Measurements from ENCODE around the gene CHST9. TPM values are rescaled to one million over a fixed set of nuclear protein-coding genes. Genes with fewer than 3 reads are reported as not detected.
"Not testable (repeated sequence)": the region's sequence is repeated elsewhere in the genome, so short reads cannot be mapped to it uniquely, and the experiment has no call there.

CHST9 gene
- total RNA-seq, 1 donor from 2014 or later, result 44.3 TPM

DNA sequence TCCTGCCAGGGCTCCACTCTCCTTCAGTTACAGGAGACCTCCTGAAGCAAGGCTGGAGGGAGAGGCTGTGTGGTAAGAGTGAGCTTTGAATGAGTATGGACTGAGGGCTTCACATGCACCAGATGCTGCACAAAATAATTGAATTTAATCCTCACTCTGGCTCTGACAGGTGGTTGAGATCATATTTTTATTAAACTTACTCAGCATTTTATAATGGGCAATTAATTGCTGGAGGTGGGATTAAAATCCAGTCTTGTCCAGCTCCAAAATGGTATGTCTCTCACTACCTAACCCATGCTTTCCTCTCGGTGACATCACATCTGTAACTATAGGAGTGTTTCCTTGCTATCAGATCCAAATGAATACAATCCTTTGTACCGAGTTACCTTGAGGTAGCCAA, 253.4 kb downstream of the CHST9 start:
- no peak for DNase-seq (ENCODE audit: low read depth)

- DNase-seq (ENCODE audit: low read depth), result no peak
These were observed 254.5 kb downstream of the CHST9 start for GRCh38 chr18:26930630-26931029.

DNA sequence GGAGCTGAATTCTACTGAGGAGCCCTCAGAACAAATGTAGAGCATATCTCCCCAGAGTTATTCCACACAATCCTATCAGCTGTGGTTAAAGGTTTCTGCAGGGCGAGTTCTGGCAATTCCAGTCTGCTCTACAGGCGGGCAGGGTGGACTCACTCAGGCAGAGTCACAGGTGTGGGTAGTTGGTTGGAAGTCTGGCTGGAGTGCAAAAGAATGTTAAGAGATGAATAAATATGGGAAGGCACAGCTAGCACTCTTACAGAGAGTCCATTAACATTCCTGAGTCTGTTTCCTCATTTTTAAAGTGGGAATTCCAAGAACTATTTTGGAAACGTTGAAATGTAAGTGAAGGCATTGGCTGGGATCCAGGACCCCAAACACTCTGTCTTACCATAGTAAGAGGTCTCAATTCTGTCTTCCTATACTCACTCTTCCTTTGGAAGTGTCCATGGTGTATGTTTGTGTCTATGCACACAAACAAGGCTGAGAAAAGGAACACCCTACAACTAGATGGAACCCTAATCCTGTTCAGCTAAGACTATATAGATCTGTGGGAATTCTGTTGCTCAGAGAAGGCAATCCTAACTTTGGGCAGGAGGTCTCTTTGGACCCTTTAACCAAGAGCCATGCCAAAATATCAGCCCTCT, 256.3 kb downstream of the CHST9 start:
- DNase-seq (ENCODE audit: low read depth), result peak; percentile 61

GRCh38 chr18:26927822-26928221, 257.3 kb downstream of the CHST9 start:
- not testable (repeated sequence) for DNase-seq (ENCODE audit: low read depth)

DNA sequence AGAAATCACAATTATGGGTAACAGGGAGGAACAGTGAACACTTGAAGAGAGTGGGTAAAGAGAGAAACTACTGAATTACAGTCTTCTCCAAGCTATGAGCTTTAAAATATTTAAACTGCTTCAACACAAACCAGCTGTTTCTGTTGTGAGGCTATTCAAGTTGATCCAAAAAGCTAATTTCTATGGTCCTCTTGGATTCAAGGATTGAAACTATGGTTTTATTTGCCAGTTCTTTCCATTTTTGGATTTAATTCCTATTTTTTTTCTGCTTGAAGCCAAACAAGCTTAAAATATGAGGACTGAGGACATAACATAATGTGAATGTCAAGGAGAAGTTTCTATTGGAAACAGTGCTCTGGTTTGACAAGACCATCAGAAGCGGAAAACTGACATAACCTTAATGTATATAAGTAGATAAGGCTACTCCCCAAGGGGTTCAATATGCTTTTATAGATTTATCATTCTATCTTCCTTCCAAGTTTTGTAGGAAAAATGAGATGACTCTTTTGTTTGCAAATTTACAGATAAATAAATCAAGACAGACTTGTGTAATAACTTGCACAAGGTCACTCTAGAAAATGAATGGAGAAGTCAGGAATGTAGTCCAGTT, 258.9 kb downstream of the CHST9 start:
- DNase-seq (ENCODE audit: low read depth), result no peak

- no peak for DNase-seq (ENCODE audit: low read depth)
These were observed 259.8 kb downstream of the CHST9 start for GRCh38 chr18:26925313-26925712.

- no peak for DNase-seq (ENCODE audit: low read depth)
These were observed 262.8 kb downstream of the CHST9 start for GRCh38 chr18:26922313-26922712.

DNA sequence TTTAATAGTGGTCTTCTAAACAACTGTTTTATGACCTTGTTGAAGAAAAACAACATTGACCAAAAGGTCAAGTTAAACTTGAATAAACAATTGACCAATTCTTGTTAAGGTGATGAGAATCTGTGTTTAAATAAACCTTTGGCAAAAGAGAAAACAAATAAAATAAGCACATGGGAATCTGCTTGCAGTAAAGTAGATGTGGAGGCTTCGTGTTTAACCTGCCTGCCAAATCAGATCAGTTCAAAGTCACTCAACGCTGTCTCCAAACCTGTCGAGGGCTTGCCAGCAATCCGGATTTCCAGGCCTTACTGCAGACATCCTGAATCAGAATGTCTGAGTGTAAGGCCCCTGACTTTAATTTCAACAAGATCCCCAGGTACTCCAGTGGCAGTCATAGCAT, 264.5 kb downstream of the CHST9 start:
- peak; percentile 33 for DNase-seq (ENCODE audit: low read depth)

GRCh38 chr18:26919627-26920026, 265.5 kb downstream of the CHST9 start:
- DNase-seq (ENCODE audit: low read depth), result peak; percentile 84

GRCh38 chr18:26919201-26919600, 265.9 kb downstream of the CHST9 start:
- DNase-seq (ENCODE audit: low read depth), result no peak

- peak; percentile 29 for DNase-seq (ENCODE audit: low read depth)
These were observed 273.3 kb downstream of the CHST9 start for GRCh38 chr18:26911840-26912239.

DNA sequence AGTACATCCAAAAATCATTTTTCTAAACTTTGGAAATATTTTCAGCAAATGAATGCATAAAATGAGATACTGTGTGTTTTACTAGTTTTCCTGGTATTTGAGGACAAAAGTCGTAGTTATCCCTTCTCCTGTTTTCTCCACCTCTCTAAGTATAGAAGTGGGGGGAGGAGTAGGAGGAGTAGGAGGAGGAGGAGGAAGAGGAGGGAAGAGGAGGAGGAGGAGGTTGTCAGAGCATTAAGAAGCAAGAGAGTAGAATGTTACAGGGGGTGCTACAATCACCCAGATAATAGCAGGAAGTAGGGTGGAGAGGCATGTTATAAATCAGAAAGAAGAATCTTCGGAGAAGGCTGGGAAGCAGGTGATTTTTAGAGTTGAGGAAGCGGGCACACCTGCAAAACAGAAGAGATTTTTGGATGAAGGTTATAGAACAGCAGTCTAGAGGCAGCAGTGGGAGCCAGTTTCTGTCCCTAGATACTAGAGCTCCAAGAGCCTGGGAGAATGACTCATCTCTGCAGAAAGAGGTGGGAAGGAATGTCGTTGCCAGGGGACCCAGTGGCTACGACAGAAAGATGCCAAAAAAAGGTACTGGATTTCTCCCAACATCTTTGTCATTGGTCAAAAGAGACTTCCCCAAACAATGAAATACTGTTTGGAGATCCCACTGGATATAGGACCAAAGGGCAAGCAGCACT, 275.4 kb downstream of the CHST9 start:
- DNase-seq (ENCODE audit: low read depth), result peak; percentile 26

DNA sequence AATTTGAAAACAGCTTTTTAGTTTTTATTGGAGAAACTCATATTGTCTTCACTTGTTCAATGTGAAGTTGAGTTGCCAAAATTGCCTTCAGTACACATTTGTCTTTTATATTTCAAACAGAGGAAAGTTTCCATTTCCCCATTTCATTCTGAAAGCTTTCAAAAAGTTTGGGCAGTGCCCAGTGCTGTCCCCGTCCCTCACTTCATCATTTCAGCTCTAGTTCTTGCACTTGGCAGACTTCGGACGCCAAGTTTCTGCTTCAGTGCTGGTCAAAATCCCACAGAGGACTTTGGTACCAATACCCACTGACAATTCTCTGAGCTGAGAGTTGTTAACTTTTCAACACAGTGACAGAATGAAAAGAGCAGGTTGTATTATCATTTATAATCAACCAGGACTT, 276.2 kb downstream of the CHST9 start:
- no peak for DNase-seq (ENCODE audit: low read depth)

- no peak for DNase-seq (ENCODE audit: low read depth)
These were observed 282.8 kb downstream of the CHST9 start for GRCh38 chr18:26902291-26902690.

DNA sequence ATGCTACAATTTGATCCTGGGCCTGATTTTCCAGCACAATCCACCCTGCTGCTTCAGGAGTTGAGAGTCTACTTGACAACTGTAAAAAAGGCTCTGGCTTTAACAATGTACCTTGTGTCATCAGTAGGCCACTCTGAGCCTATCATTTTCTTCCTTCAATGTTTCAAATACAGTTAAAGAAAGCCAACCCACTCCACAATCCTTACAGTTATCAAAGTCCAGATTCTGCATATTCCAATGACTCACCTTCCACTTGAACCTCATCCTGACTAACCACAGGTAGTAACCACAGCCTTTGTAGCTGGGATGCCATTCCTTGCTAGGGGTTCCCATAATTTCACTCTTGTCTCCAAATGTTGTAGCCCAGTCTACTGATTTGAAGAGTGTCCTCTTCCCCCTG, 284.1 kb downstream of the CHST9 start:
- peak; percentile 50 for DNase-seq (ENCODE audit: low read depth)

- no peak for DNase-seq (ENCODE audit: low read depth)
These were observed 290.7 kb downstream of the CHST9 start for GRCh38 chr18:26894426-26894825.

DNA sequence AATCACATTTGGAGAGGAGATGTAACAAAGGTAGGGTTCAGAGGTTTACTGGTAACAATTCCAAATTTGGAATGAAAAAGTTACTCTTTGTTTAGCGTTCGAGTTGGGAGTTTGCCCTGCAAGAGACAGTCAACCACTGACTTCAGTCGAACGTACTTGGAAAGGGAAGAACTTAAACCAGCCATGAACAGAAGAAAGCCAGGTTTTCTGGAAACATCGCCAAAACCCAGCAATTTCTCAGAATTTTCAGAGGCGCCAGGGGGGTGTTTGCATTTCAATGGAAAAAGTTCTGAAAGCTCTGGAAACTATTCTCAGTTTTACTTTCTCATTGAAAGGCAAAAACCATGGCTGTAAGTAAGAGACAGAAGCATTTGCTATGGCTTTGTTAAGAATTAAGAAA, 291.1 kb downstream of the CHST9 start:
- no peak for DNase-seq (ENCODE audit: low read depth)

- DNase-seq (ENCODE audit: low read depth), result no peak
These were observed 296.8 kb downstream of the CHST9 start for GRCh38 chr18:26888259-26888658.

DNA sequence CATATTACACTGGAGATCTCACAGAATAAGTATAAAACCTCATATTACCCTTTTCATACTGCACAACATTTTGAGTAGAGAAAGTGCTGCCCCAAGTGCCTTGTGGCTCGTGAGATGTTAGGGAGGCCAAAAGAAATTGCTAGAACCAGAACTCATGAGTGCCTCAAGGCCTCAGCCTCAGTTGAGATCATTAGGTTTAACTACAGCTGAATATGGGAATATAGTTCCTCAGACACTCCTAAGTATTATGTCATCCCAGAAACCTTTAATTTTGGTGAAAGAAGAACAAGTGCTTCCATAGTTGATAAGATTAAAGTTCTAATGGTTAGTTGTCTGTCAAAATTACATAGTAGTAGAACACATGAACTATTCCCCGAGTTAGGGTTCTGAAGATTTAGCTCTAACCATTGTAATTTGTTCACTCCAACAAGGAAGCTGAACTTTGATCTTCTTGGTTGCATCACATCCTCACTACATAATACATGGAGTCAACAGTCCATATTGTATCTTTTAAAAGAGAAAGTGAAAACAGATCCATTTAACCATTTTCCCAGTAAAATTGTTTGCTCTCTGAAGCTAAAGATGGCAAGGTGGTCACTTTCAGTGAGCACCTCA, 310.0 kb downstream of the CHST9 start:
- peak; percentile 63 for DNase-seq (ENCODE audit: low read depth)

GRCh38 chr18:26874283-26874682, 310.8 kb downstream of the CHST9 start:
- peak; percentile 6 for DNase-seq (ENCODE audit: low read depth)

DNA sequence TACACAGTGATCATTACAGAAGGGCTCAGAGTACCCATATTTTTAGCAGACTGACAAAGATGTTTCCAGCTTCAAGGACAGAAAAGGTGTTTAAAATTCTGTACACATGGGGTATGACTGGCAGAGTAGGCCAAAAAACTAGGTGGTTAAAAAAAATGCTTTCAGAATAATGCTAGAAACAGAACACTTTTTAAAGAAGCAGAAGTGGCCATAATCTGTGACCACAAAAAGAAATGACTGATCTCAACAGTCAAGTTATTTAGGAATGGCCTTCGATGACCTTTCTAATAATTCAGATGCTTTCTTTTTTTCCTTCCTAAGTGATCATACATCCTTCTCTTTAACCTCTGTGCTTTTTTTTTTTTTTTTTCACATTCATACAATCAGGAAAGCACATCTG, 315.5 kb downstream of the CHST9 start:
- no peak for DNase-seq (ENCODE audit: low read depth)

GRCh38 chr18:26868968-26869586, 316.0 kb downstream of the CHST9 start:
- DNase-seq (ENCODE audit: low read depth), result peak; percentile 5

Measured in renal cortical epithelial cell (primary cell).